ENCODE measurements around the gene CERS3.

- no peak for TF ChIP-seq CTCF (IDR thresholded peaks at IDR 0.05)
- no peak for TF ChIP-seq JUND (IDR thresholded peaks at IDR 0.05)
- no peak for TF ChIP-seq RXRA (IDR thresholded peaks at IDR 0.05; ENCODE audit: borderline replicate concordance, low read depth)
- no peak for TF ChIP-seq EP300 (IDR thresholded peaks at IDR 0.05; ENCODE audit: borderline replicate concordance in 1 of 2, low read depth in 1 of 2, low read length in 1 of 2)
- no peak for TF ChIP-seq MAX (IDR thresholded peaks at IDR 0.05; ENCODE audit: low read depth)
- no peak for TF ChIP-seq RFX5 (IDR thresholded peaks at IDR 0.05; ENCODE audit: low read length)
- no peak for TF ChIP-seq NRF1 (IDR thresholded peaks at IDR 0.05; ENCODE audit: low read depth, low read length)
- no peak for TF ChIP-seq YY1 (IDR thresholded peaks at IDR 0.05; ENCODE audit: low read depth)
- no peak for TF ChIP-seq SMC3 (IDR thresholded peaks at IDR 0.05; ENCODE audit: low read depth, low read length)
- TF ChIP-seq PBX3 (IDR thresholded peaks at IDR 0.05) = no peak
- TF ChIP-seq GABPA (IDR thresholded peaks at IDR 0.05; ENCODE audit: low read depth) = no peak
- TF ChIP-seq NFIC (IDR thresholded peaks at IDR 0.05; ENCODE audit: borderline replicate concordance) = no peak
Measured at GRCh38 chr15:100400996-100401395, 127.8 kb downstream of the CERS3 start.
